ENCODE data around the gene NFKBIE.

The NFKBIE gene

DNA sequence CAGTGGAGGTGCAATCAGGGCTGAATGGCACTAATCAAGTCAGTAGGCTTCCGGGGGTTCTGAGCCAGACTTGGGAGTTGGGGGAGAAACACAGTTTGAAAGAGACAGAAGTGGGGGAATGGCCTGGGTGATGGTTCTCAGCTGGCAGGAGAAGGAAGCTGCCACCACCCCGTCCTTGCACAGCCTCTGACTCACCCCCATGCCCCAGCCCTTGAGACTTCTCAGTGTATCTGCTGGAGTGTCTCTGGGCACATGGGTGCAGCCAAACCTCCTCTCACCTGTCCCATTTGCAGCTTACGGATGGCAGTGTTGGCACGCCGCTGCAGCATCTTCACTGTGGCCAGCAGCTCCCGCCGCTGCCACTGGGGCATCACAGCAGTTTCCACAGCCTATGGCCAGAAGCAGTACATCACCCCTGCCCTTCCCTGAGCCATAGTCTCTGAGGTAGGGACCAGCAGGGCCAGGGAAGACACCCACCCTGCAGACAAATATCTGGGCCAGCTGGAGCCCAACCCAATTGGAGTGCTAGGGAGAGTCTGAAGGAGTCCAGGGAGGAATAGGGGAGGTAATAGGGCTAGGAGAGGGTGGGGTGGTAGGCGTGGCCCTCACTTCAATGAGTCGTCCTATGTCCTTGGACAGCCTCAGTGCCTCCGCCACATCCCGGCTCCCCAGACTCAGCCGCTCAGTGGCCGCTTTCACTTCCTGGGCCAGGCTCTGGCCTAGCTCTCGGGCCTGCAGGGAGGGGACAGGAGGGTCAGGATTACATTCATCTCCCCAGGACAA lies 36.6 kb upstream of the NFKBIE start:
- no peak overlapping the region for H3K4me3 Mint-ChIP-seq
- H3K27me3 Mint-ChIP-seq: no peaks in the 10 kb centered on the region
- peaks cover 3% of the 10 kb centered on the region for H3K36me3 Mint-ChIP-seq
- H3K9me3 Mint-ChIP-seq: no peaks in the 10 kb centered on the region
- no peak overlapping the region for H3K27ac Mint-ChIP-seq
- peaks cover 5% of the 10 kb centered on the region for H3K4me1 Mint-ChIP-seq

GRCh38 chr6:44301106-44301505 lies 35.8 kb upstream of the NFKBIE start:
- no peak overlapping the region for H3K4me3 Mint-ChIP-seq
- H3K9me3 Mint-ChIP-seq: no peaks in the 10 kb centered on the region
- no peak overlapping the region for H3K27ac Mint-ChIP-seq
- H3K27me3 Mint-ChIP-seq: peaks cover 3% of the 10 kb centered on the region
- peaks cover 5% of the 10 kb centered on the region for H3K4me1 Mint-ChIP-seq
- peaks cover 3% of the 10 kb centered on the region for H3K36me3 Mint-ChIP-seq

DNA sequence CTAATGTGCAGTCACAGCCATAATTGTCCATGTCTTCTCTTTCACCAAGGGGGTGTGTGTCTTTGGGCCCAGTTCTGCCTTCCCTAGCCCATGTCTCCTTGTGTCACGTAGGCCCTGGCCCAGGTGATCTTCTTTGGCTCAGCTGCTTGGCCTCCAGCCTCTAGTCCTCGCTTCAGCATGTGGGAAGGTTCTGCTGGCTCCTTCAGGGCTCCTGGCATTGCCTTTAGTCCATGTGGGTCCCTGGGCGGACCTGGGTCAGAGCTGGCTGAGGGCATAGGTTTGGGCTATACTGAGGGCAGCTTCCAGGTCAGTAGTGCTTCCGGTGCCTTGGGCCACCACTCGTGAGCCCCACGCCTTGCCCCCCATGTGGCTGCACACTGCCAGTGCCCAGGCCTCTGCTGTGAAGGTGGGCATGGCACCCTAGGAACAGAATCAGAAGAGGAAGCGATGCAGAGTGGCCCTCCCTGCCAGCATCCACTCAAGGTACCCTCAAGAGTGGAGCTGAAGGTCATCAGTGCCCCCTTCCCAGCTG lies 35.0 kb upstream of the NFKBIE start:
- Mint-ChIP-seq H3K27ac (no peak overlapping the region), H3K9me3 (no peaks in the 10 kb centered on the region), H3K4me3 (no peak overlapping the region), H3K4me1 (peaks cover 5% of the 10 kb centered on the region), H3K27me3 (peaks cover 6% of the 10 kb centered on the region), H3K36me3 (peaks cover 3% of the 10 kb centered on the region)

- H3K36me3 Mint-ChIP-seq: peaks cover 3% of the 10 kb centered on the region
- peaks cover 13% of the 10 kb centered on the region for H3K27me3 Mint-ChIP-seq
- H3K9me3 Mint-ChIP-seq: no peaks in the 10 kb centered on the region
- H3K27ac Mint-ChIP-seq: no peak overlapping the region
- peaks cover 5% of the 10 kb centered on the region for H3K4me1 Mint-ChIP-seq
- no peak overlapping the region for H3K4me3 Mint-ChIP-seq
These were observed 33.5 kb upstream of the NFKBIE start for GRCh38 chr6:44298864-44299263.

GRCh38 chr6:44298055-44298803 lies 32.9 kb upstream of the NFKBIE start:
- H3K9me3 Mint-ChIP-seq: no peaks in the 10 kb centered on the region
- H3K27ac Mint-ChIP-seq: no peak overlapping the region
- H3K36me3 Mint-ChIP-seq: peaks cover 3% of the 10 kb centered on the region
- peak overlapping the region; percentile 65 for H3K4me3 Mint-ChIP-seq
- H3K27me3 Mint-ChIP-seq: peaks cover 16% of the 10 kb centered on the region
- H3K4me1 Mint-ChIP-seq: peaks cover 5% of the 10 kb centered on the region

GRCh38 chr6:44297063-44298038 lies 32.0 kb upstream of the NFKBIE start:
- H3K4me1 Mint-ChIP-seq: peaks cover 5% of the 10 kb centered on the region
- H3K9me3 Mint-ChIP-seq: no peaks in the 10 kb centered on the region
- peak overlapping the region; percentile 65 for H3K4me3 Mint-ChIP-seq
- H3K36me3 Mint-ChIP-seq: peaks cover 3% of the 10 kb centered on the region
- no peak overlapping the region for H3K27ac Mint-ChIP-seq
- peaks cover 19% of the 10 kb centered on the region for H3K27me3 Mint-ChIP-seq

- no peak overlapping the region for H3K27ac Mint-ChIP-seq
- H3K4me1 Mint-ChIP-seq: peaks cover 5% of the 10 kb centered on the region
- H3K9me3 Mint-ChIP-seq: no peaks in the 10 kb centered on the region
- peaks cover 35% of the 10 kb centered on the region for H3K27me3 Mint-ChIP-seq
- no peaks in the 10 kb centered on the region for H3K36me3 Mint-ChIP-seq
- no peak overlapping the region for H3K4me3 Mint-ChIP-seq
These were observed 29.8 kb upstream of the NFKBIE start for GRCh38 chr6:44294832-44295791.

GRCh38 chr6:44292661-44293365 lies 27.5 kb upstream of the NFKBIE start:
- no peak overlapping the region for H3K4me3 Mint-ChIP-seq
- no peaks in the 10 kb centered on the region for H3K9me3 Mint-ChIP-seq
- peaks cover 45% of the 10 kb centered on the region for H3K27me3 Mint-ChIP-seq
- no peaks in the 10 kb centered on the region for H3K36me3 Mint-ChIP-seq
- peaks cover 2% of the 10 kb centered on the region for H3K4me1 Mint-ChIP-seq
- H3K27ac Mint-ChIP-seq: no peak overlapping the region

DNA sequence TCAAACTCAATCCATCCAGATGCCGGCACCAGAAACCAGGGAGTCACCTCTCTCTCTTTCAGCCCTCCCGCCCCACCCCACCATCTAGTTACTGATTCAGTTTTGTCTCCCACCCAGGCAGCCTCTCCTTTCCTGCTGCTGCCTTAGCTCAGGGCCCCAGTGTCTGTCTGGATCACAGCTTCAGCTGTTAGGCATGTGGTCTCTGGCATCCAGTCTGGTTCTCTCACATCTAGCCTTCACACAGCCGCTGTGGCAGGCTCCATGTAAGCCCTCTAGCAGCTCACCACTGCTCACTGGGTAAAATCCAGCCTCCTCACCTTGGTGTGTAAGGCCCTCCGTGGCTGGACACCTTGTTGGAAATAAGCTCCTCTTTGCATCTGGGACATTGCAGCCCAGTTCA lies 26.5 kb upstream of the NFKBIE start:
- H3K36me3 Mint-ChIP-seq: no peaks in the 10 kb centered on the region
- H3K27me3 Mint-ChIP-seq: peaks cover 51% of the 10 kb centered on the region
- H3K27ac Mint-ChIP-seq: no peak overlapping the region
- no peak overlapping the region for H3K4me3 Mint-ChIP-seq
- H3K4me1 Mint-ChIP-seq: no peaks in the 10 kb centered on the region
- H3K9me3 Mint-ChIP-seq: no peaks in the 10 kb centered on the region

DNA sequence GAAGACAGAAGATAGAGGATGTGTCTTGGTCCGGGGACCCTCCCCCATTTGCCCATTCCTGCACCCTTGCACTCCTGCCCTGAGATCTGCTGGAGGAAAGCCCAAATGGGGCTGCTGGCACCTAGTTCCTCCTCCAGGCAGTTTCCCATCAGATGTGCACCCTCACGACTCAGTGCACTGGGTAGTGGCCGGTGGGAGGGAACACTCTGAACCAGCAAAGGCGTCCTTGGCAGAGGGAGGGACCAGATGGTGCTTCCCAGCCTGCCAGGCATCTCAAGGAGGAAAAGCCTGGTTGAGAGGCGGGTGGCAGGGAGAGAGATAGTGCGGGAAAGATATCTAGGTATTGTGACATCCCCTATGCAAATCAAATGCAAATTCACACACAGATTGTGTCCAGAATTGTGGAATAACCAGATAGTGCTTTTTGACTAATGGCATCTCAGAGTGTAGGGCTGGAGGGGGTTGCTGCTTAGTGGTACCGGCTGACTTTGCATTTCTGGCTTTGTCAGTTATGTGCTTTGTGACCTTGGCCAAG lies 24.4 kb upstream of the NFKBIE start:
- no peak overlapping the region for H3K27ac Mint-ChIP-seq
- H3K9me3 Mint-ChIP-seq: no peaks in the 10 kb centered on the region
- no peak overlapping the region for H3K4me3 Mint-ChIP-seq
- no peaks in the 10 kb centered on the region for H3K4me1 Mint-ChIP-seq
- no peaks in the 10 kb centered on the region for H3K36me3 Mint-ChIP-seq
- H3K27me3 Mint-ChIP-seq: peaks cover 47% of the 10 kb centered on the region

DNA sequence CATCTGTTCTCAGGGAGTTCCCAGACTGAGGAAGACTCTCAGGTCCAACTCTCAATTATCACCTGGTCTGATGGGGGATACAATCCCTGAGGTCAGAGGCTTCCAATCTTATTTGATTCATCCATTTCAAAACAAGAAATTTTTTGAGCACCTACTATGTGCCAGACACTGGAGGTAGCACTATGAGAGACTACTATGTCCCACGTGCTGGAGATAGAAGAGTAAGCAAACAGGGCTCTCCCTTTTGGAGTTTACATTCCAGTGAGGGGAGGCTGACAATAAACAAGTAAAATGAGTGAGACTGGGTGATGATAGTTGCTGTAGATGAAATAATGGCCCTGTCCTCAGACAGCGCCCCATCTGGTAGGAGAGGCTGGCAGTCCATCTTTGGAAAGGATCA lies 21.4 kb upstream of the NFKBIE start:
- no peaks in the 10 kb centered on the region for H3K36me3 Mint-ChIP-seq
- no peak overlapping the region for H3K4me3 Mint-ChIP-seq
- peaks cover 32% of the 10 kb centered on the region for H3K27me3 Mint-ChIP-seq
- H3K9me3 Mint-ChIP-seq: no peaks in the 10 kb centered on the region
- no peaks in the 10 kb centered on the region for H3K4me1 Mint-ChIP-seq
- no peak overlapping the region for H3K27ac Mint-ChIP-seq

- Mint-ChIP-seq H3K9me3 (no peaks in the 10 kb centered on the region), H3K36me3 (no peaks in the 10 kb centered on the region), H3K4me3 (no peak overlapping the region), H3K27ac (no peak overlapping the region), H3K4me1 (no peaks in the 10 kb centered on the region), H3K27me3 (peaks cover 29% of the 10 kb centered on the region)
These were observed 20.9 kb upstream of the NFKBIE start for GRCh38 chr6:44286285-44286565.

DNA sequence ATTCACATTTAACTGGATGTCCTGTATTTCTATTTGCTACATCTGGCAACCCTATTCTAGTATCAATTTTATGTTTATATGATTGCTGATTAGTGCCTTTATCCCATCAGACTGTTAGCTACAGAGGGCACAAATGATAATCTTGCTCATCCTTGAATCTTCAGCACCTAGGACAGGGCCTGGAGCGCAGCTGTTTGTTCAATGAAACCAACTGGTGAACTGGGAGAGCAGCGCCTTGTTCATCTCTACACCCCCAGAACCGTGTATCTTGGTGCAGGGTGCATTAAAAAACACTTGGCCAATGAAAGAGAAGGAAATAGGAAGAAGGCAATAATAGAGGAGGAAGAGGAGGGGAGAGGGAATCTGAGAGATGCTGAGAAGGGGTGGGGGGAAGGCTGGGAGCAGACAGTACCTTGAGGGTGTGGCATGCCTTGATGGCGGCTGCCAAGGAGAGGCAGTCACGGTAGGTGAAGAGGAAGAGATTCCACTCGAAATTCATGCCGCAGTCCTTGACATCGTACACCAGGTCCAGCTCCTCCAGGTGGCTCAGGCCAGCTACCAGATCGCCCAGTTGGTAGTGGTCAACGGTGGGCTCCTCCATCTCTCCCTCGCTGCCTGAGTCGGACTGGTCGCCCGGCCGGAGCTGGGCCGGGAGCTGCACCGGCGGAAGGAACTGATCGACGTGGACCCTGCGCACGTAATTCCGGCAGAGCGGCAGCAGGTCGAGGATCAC lies 20.4 kb upstream of the NFKBIE start:
- Mint-ChIP-seq H3K9me3 (no peaks in the 10 kb centered on the region), H3K4me3 (no peak overlapping the region), H3K27me3 (peaks cover 25% of the 10 kb centered on the region), H3K36me3 (no peaks in the 10 kb centered on the region), H3K27ac (no peak overlapping the region), H3K4me1 (no peaks in the 10 kb centered on the region)

Measured in activated naive CD4-positive, alpha-beta T cell treated with anti-CD3 and anti-CD28 coated beads, Interleukin-2, amount 50 U/mL, for 24 hours (primary cell).